Stimulated activated CD4-positive, alpha-beta T cell treated with anti-CD3 and anti-CD28 coated beads, TNF-alpha, amount 100 ng/mL, for 48 hours (primary cell): Measurements from ENCODE around the gene MPPED1.

Experiments
- DNase-seq, 3 donors: peaks; one replicate each; pipeline ENCODE4 v3.0.0-alpha.2; 2020; ENCODE audit warnings: low read depth in 3 of 3

MPPED1 gene

GRCh38 chr22:43521716-43522115, 109.9 kb downstream of the MPPED1 start:
- DNase-seq, result no peak

- DNase-seq, result no peak
Measured at GRCh38 chr22:43526117-43526655, 114.4 kb downstream of the MPPED1 start.

GRCh38 chr22:43526946-43527345, 115.1 kb downstream of the MPPED1 start:
- no peak for DNase-seq

GRCh38 chr22:43528601-43529360, 117.0 kb downstream of the MPPED1 start:
- DNase-seq, result no peak

GRCh38 chr22:43529461-43529860, 117.6 kb downstream of the MPPED1 start:
- DNase-seq, result no peak

GRCh38 chr22:43529934-43530333, 118.1 kb downstream of the MPPED1 start:
- DNase-seq, result no peak

GRCh38 chr22:43530349-43531201, 118.8 kb downstream of the MPPED1 start:
- DNase-seq, result no peak

GRCh38 chr22:43531651-43532050, 119.8 kb downstream of the MPPED1 start:
- no peak for DNase-seq

GRCh38 chr22:43532301-43533155, 120.7 kb downstream of the MPPED1 start:
- no peak for DNase-seq

- no peak for DNase-seq
Measured at GRCh38 chr22:43533156-43533530, 121.3 kb downstream of the MPPED1 start.

- DNase-seq, result no peak
Measured at GRCh38 chr22:43533656-43534428, 122.0 kb downstream of the MPPED1 start.

GRCh38 chr22:43534916-43535315, 123.1 kb downstream of the MPPED1 start:
- DNase-seq, result no peak

- no peak for DNase-seq
Measured at GRCh38 chr22:43535336-43535735, 123.5 kb downstream of the MPPED1 start.

- no peak for DNase-seq
Measured at GRCh38 chr22:43535741-43536140, 123.9 kb downstream of the MPPED1 start.

GRCh38 chr22:43537019-43537585, 125.3 kb downstream of the MPPED1 start:
- DNase-seq, result no peak

- DNase-seq, result no peak
Measured at GRCh38 chr22:43539572-43540528, 128.0 kb downstream of the MPPED1 start.

- no peak for DNase-seq
Measured at GRCh38 chr22:43540529-43540923, 128.7 kb downstream of the MPPED1 start.

GRCh38 chr22:43541022-43541421, 129.2 kb downstream of the MPPED1 start:
- no peak for DNase-seq
